OCI-LY7 (cell line): ENCODE data around the gene PRKAR2A. TPM values are rescaled to one million over a fixed set of nuclear protein-coding genes. Genes with fewer than 3 reads are reported as not detected.

ENCODE experiments used
- BruUV-seq: library from RNA; stranded (reverse); fragments of 400-500 nt; replicated peaks from 2 replicates; lab custom pipeline; 2021; lab: Mats Ljungman, UMichigan
- CTCF ChIA-PET: fragments of 300-600 bp; sonication (Branson Sonifier 250); formaldehyde crosslinking; loops from one replicate; lab custom pipeline; 2022; ENCODE audit warnings: antibody characterized with exemption; ENCODE audit not compliant: unreplicated experiment; lab: Charles Lee
- POLR2A ChIA-PET: fragments of 300-600 bp; sonication (Branson Sonifier 250); formaldehyde crosslinking; loops from one replicate; lab custom pipeline; 2022; ENCODE audit warnings: antibody characterized with exemption; lab: Charles Lee
- DNase-seq: peaks from one replicate; pipeline ENCODE4 v3.0.0-alpha.2; 2015; ENCODE audit warnings: low spot score
- H2AFZ ChIP-seq: fragments of 200-600 bp; sonication (generic), shearing (Covaris generic); 2 replicates; pipeline ENCODE4 v1.6.1; 2014; ENCODE audit warnings: mild to moderate bottlenecking, antibody characterized with exemption, low read length, moderate library complexity
- H3K27ac ChIP-seq: fragments of 200-600 bp; sonication (generic); 2 replicates; pipeline ENCODE4 v1.5.1; 2014; ENCODE audit warnings: mixed run types, low read depth, mild to moderate bottlenecking, moderate library complexity, low read length, inconsistent platforms; ENCODE audit not compliant: poor library complexity, severe bottlenecking
- H3K36me3 ChIP-seq: fragments of 200-600 bp; sonication (generic); 2 replicates; pipeline ENCODE4 v1.6.1; 2014; ENCODE audit warnings: mild to moderate bottlenecking, antibody characterized with exemption, low read length, moderate library complexity, mixed read lengths; ENCODE audit not compliant: insufficient read depth
- H3K4me1 ChIP-seq: fragments of 200-600 bp; sonication (generic); 2 replicates; pipeline ENCODE4 v1.5.1; 2014; ENCODE audit warnings: mild to moderate bottlenecking, low read length; ENCODE audit not compliant: insufficient read depth, poor library complexity, severe bottlenecking
- H3K4me2 ChIP-seq: fragments of 200-600 bp; sonication (generic); 2 replicates; pipeline ENCODE4 v1.6.1; 2014; ENCODE audit warnings: mild to moderate bottlenecking, low read length
- H3K4me3 ChIP-seq: fragments of 200-600 bp; sonication (generic); 2 replicates; pipeline ENCODE4 v1.5.1; 2014; ENCODE audit warnings: mild to moderate bottlenecking, low read depth, low read length; ENCODE audit not compliant: poor library complexity, severe bottlenecking
- H3K79me2 ChIP-seq: fragments of 200-600 bp; sonication (generic); 2 replicates; pipeline ENCODE4 v1.6.1; 2016; ENCODE audit warnings: low read depth, mild to moderate bottlenecking, low read length, moderate library complexity, mixed read lengths; ENCODE audit not compliant: insufficient read depth
- H3K9me2 ChIP-seq: fragments of 200-600 bp; sonication (generic); 2 replicates; pipeline ENCODE4 v1.6.1; 2016; ENCODE audit warnings: mild to moderate bottlenecking, low read length, mixed read lengths; ENCODE audit not compliant: insufficient read depth
- H3K9me3 ChIP-seq: fragments of 200-600 bp; sonication (generic); 2 replicates; pipeline ENCODE4 v1.6.1; 2014; ENCODE audit warnings: mild to moderate bottlenecking, mixed run types, low read length, mixed read lengths
- H4K20me1 ChIP-seq: fragments of 200-600 bp; sonication (generic); 2 replicates; pipeline ENCODE4 v1.6.1; 2014; ENCODE audit warnings: mild to moderate bottlenecking, antibody characterized with exemption, low read length, moderate library complexity, mixed read lengths; ENCODE audit not compliant: insufficient read depth
- CTCF ChIP-seq: fragments of 200-600 bp; sonication (generic); conservative IDR thresholded peaks from 2 replicates; pipeline ENCODE4 v1.5.1; 2014; ENCODE audit warnings: mild to moderate bottlenecking, antibody characterized with exemption, low read length, moderate library complexity, mixed read lengths
- EZH2phosphoT487 ChIP-seq: fragments of 200-600 bp; sonication (generic); IDR thresholded peaks from 2 replicates; pipeline ENCODE4 v1.6.1; 2018; ENCODE audit warnings: low read depth, borderline replicate concordance, mild to moderate bottlenecking, mixed run types, antibody characterized with exemption, low read length, moderate library complexity, mixed read lengths
- intact Hi-C: fragments of 100-400 bp; cut with micrococcal nuclease; formaldehyde crosslinking; loops from one replicate; pipeline ENCODE4 v1.10.0; 2022; ENCODE audit not compliant: unreplicated experiment
- total RNA-seq, 2 experiments: library from RNA; depleted of rRNA in 1 of 2; stranded (reverse); fragments of >200 nt in 1 of 2; shearing (Covaris generic) in 1 of 2; gene quantifications; 2 replicates each; pipeline ENCODE4 v1.2.3, GENCODE V29; 2014 to 2022

The PRKAR2A gene
- total RNA-seq, 2 experiments from 2014 or later: 16.0 to 22.4 TPM

GRCh38 chr3:48696601-48697000 is 151.1 kb downstream of the PRKAR2A start:
- no TSS peak for BruUV-seq

More at GRCh38 chr3:48696601-48697000, 151.1 kb downstream of the PRKAR2A start:
- H3K36me3 ChIP-seq: peaks cover 86% of the 10 kb centered on the region
- intact Hi-C loops: no loop called here
- peaks cover 4% of the 10 kb centered on the region; the same call in 1 of the 2 replicates for H4K20me1 ChIP-seq
- no peak overlapping the region for H2AFZ ChIP-seq
- no peak for TF ChIP-seq EZH2phosphoT487
- no peak for TF ChIP-seq CTCF
- no peaks in the 10 kb centered on the region for H3K9me3 ChIP-seq
- H3K79me2 ChIP-seq: peaks cover 52% of the 10 kb centered on the region
- no peak overlapping the region for H3K27ac ChIP-seq
- ChIA-PET CTCF (no interaction called here), POLR2A (interaction anchor here (0.7 to 1.2 kb wide), 4 partner anchors 10 to 16 kb away, joined by 3 to 4 read pairs (median 3); no protein-coding TSS in a partner anchor)
- H3K9me2 ChIP-seq: no peaks in the 10 kb centered on the region
- no peak for DNase-seq
- H3K4me3 ChIP-seq: no peak overlapping the region
- H3K4me2 ChIP-seq: no peak overlapping the region
- no peaks in the 10 kb centered on the region for H3K4me1 ChIP-seq

Other genes with a start within 250 kb of the PRKAR2A start
- 125 and 168 TPM in 2 replicates for gene UQCRC1, start 238.2 kb downstream of the PRKAR2A start, total RNA-seq (2014; rRNA removed; shearing (Covaris generic))
- 159 and 194 TPM in 2 replicates for gene UQCRC1, start 238.2 kb downstream of the PRKAR2A start, total RNA-seq (2022)
- gene TMEM89, start 226.1 kb downstream of the PRKAR2A start, total RNA-seq (2014; rRNA removed; shearing (Covaris generic)): not detected in 2 replicates
- gene TMEM89, start 226.1 kb downstream of the PRKAR2A start, total RNA-seq (2022): 1.6 TPM in 1 of 2 replicates, not detected in the other
- 28.4 and 42.1 TPM in 2 replicates for gene SLC26A6, start 212.4 kb downstream of the PRKAR2A start, total RNA-seq (2014; rRNA removed; shearing (Covaris generic))
- gene SLC26A6, start 212.4 kb downstream of the PRKAR2A start, total RNA-seq (2022): 37.2 and 47.3 TPM in 2 replicates
- 2.3 and 3.0 TPM in 2 replicates for gene CELSR3, start 185.0 kb downstream of the PRKAR2A start, total RNA-seq (2014; rRNA removed; shearing (Covaris generic))
- 8.4 and 9.1 TPM in 2 replicates for gene CELSR3, start 185.0 kb downstream of the PRKAR2A start, total RNA-seq (2022)
- 34.8 and 42.1 TPM in 2 replicates for gene NCKIPSD, start 162.0 kb downstream of the PRKAR2A start, total RNA-seq (2014; rRNA removed; shearing (Covaris generic))
- 33.9 and 39.9 TPM in 2 replicates for gene NCKIPSD, start 162.0 kb downstream of the PRKAR2A start, total RNA-seq (2022)
- gene IP6K2, start 130.7 kb downstream of the PRKAR2A start, total RNA-seq (2014; rRNA removed; shearing (Covaris generic)): 63.4 and 77.0 TPM in 2 replicates
- gene IP6K2, start 130.7 kb downstream of the PRKAR2A start, total RNA-seq (2022): 92.7 and 96.9 TPM in 2 replicates
- 20.9 and 21.3 TPM in 2 replicates for gene SLC25A20, start 51.0 kb upstream of the PRKAR2A start, total RNA-seq (2014; rRNA removed; shearing (Covaris generic))
- gene SLC25A20, start 51.0 kb upstream of the PRKAR2A start, total RNA-seq (2022): 19.1 and 20.1 TPM in 2 replicates
- 121 and 124 TPM in 2 replicates for gene ARIH2, start 71.0 kb upstream of the PRKAR2A start, total RNA-seq (2014; rRNA removed; shearing (Covaris generic))
- 113 and 131 TPM in 2 replicates for gene ARIH2, start 71.0 kb upstream of the PRKAR2A start, total RNA-seq (2022)
- 45.3 and 48.4 TPM in 2 replicates for gene P4HTM, start 142.4 kb upstream of the PRKAR2A start, total RNA-seq (2014; rRNA removed; shearing (Covaris generic))
- gene P4HTM, start 142.4 kb upstream of the PRKAR2A start, total RNA-seq (2022): 36.9 and 47.4 TPM in 2 replicates
- 92.0 and 101 TPM in 2 replicates for gene WDR6, start 159.5 kb upstream of the PRKAR2A start, total RNA-seq (2014; rRNA removed; shearing (Covaris generic))
- gene WDR6, start 159.5 kb upstream of the PRKAR2A start, total RNA-seq (2022): 128 and 131 TPM in 2 replicates
- 26.3 and 36.2 TPM in 2 replicates for gene DALRD3, start 170.7 kb upstream of the PRKAR2A start, total RNA-seq (2014; rRNA removed; shearing (Covaris generic))
- gene DALRD3, start 170.7 kb upstream of the PRKAR2A start, total RNA-seq (2022): 35.0 and 35.7 TPM in 2 replicates
- gene NDUFAF3, start 174.2 kb upstream of the PRKAR2A start, total RNA-seq (2014; rRNA removed; shearing (Covaris generic)): 255 and 309 TPM in 2 replicates
- gene NDUFAF3, start 174.2 kb upstream of the PRKAR2A start, total RNA-seq (2022): 124 and 147 TPM in 2 replicates
- 295 and 319 TPM in 2 replicates for gene IMPDH2, start 181.5 kb upstream of the PRKAR2A start, total RNA-seq (2014; rRNA removed; shearing (Covaris generic))
- gene IMPDH2, start 181.5 kb upstream of the PRKAR2A start, total RNA-seq (2022): 328 and 360 TPM in 2 replicates
- 93.0 and 111 TPM in 2 replicates for gene QRICH1, start 246.2 kb upstream of the PRKAR2A start, total RNA-seq (2014; rRNA removed; shearing (Covaris generic))
- 132 and 156 TPM in 2 replicates for gene QRICH1, start 246.2 kb upstream of the PRKAR2A start, total RNA-seq (2022)